IMR-90 (cell line): ENCODE measurements around the gene TNFRSF9.

ENCODE experiments used
- BHLHE40 ChIP-seq: fragments of 150-350 bp; IDR thresholded peaks from 2 replicates; pipeline ENCODE4 v1.6.1; 2016; ENCODE audit warnings: mild to moderate bottlenecking, low read depth, low read length
- CTCF ChIP-seq: conservative IDR thresholded peaks from 2 replicates; pipeline ENCODE4 v1.5.1; 2012; ENCODE audit warnings: mild to moderate bottlenecking, low read depth, low read length, improper control_type of control experiment
- ELK1 ChIP-seq: fragments of 150-350 bp; IDR thresholded peaks from 2 replicates; pipeline ENCODE4 v1.6.1; 2016; ENCODE audit warnings: low read depth, mild to moderate bottlenecking, low read length, moderate library complexity, borderline replicate concordance
- FOS ChIP-seq: fragments of 150-350 bp; IDR thresholded peaks from 2 replicates; pipeline ENCODE4 v1.6.1; 2016; ENCODE audit warnings: low read depth, low read length
- POLR2A ChIP-seq: IDR thresholded peaks from 2 replicates; pipeline ENCODE4 v1.6.1; 2012; ENCODE audit warnings: mild to moderate bottlenecking, low read depth, low read length
- RAD21 ChIP-seq: IDR thresholded peaks from 2 replicates; pipeline ENCODE4 v1.6.1; 2012; ENCODE audit warnings: low read length, improper control_type of control experiment
- RFX5 ChIP-seq: IDR thresholded peaks from 2 replicates; pipeline ENCODE4 v1.8.0; 2012; ENCODE audit warnings: low read depth, mild to moderate bottlenecking, low read length, moderate library complexity
- USF2 ChIP-seq: fragments of 150-350 bp; IDR thresholded peaks from 2 replicates; pipeline ENCODE4 v1.6.1; 2017; ENCODE audit warnings: mild to moderate bottlenecking, antibody characterized with exemption, low read length, low read depth

GRCh38 chr1:7962014-7962335 lies 21.3 kb upstream of the TNFRSF9 start:
- TF ChIP-seq CTCF, result no peak
- no peak for TF ChIP-seq POLR2A
- TF ChIP-seq RAD21, result no peak
- TF ChIP-seq FOS, result no peak
- TF ChIP-seq RFX5, result no peak
- TF ChIP-seq BHLHE40, result no peak
- TF ChIP-seq ELK1, result no peak; the same call in 1 of the 2 replicates
- no peak for TF ChIP-seq USF2
